ENCODE measurements around the gene ZNF117. TPM values are rescaled to one million over a fixed set of nuclear protein-coding genes. Genes with fewer than 3 reads are reported as not detected.
"Not testable (repeated sequence)": the region's sequence is repeated elsewhere in the genome, so short reads cannot be mapped to it uniquely, and the experiment has no call there.

ZNF117 gene
- total RNA-seq, 1 donor from 2014 or later = 24.4 TPM

- peak; percentile 87 for TF ChIP-seq CTCF (conservative IDR thresholded peaks at IDR 0.05)
- H3K9me3 Mint-ChIP-seq = peaks cover 5% of the 10 kb centered on the region
- peaks cover 5% of the 10 kb centered on the region for H3K4me1 Mint-ChIP-seq (ENCODE audit: unreplicated experiment)
- H3K27me3 Mint-ChIP-seq = peaks cover 31% of the 10 kb centered on the region
- peak overlapping the region; percentile 49 for H3K4me3 Mint-ChIP-seq
- no peaks in the 10 kb centered on the region for H3K36me3 Mint-ChIP-seq
- H3K27ac Mint-ChIP-seq = peak overlapping the region; percentile 32
- DNase-seq (ENCODE audit: extremely low spot score, unreplicated experiment) = no peak
Measured at GRCh38 chr7:64951250-64951848, 39.5 kb downstream of the ZNF117 start.

- peaks cover 38% of the 10 kb centered on the region for H3K27me3 Mint-ChIP-seq
- H3K9me3 Mint-ChIP-seq; H3K27ac Mint-ChIP-seq; H3K36me3 Mint-ChIP-seq; H3K4me1 Mint-ChIP-seq (ENCODE audit: unreplicated experiment); H3K4me3 Mint-ChIP-seq; DNase-seq (ENCODE audit: extremely low spot score, unreplicated experiment): not testable (repeated sequence)
Measured at GRCh38 chr7:64950673-64951072, 40.2 kb downstream of the ZNF117 start.

- H3K27ac Mint-ChIP-seq = peak overlapping the region; percentile 76
- not testable (repeated sequence) for H3K9me3 Mint-ChIP-seq; H3K36me3 Mint-ChIP-seq; DNase-seq (ENCODE audit: extremely low spot score, unreplicated experiment); H3K4me1 Mint-ChIP-seq (ENCODE audit: unreplicated experiment)
- H3K27me3 Mint-ChIP-seq = peaks cover 46% of the 10 kb centered on the region
- H3K4me3 Mint-ChIP-seq = peak overlapping the region; percentile 82
Measured at GRCh38 chr7:64948774-64949173, 42.1 kb downstream of the ZNF117 start.

- Mint-ChIP-seq H3K27ac (no peak overlapping the region), H3K9me3 (peaks cover 3% of the 10 kb centered on the region), H3K36me3 (no peaks in the 10 kb centered on the region), H3K27me3 (peaks cover 46% of the 10 kb centered on the region), H3K4me1 (ENCODE audit: unreplicated experiment) (peaks cover 5% of the 10 kb centered on the region), H3K4me3 (peak overlapping the region; percentile 82)
- no peak for DNase-seq (ENCODE audit: extremely low spot score, unreplicated experiment)
- TF ChIP-seq CTCF (conservative IDR thresholded peaks at IDR 0.05) = no peak
Measured at GRCh38 chr7:64947252-64948000, 43.4 kb downstream of the ZNF117 start.

GRCh38 chr7:64946772-64947171 is 44.1 kb downstream of the ZNF117 start:
- H3K4me3 Mint-ChIP-seq = peak overlapping the region; percentile 59

GRCh38 chr7:64945503-64946175 is 45.2 kb downstream of the ZNF117 start:
- no peak for TF ChIP-seq CTCF (conservative IDR thresholded peaks at IDR 0.05)
- Mint-ChIP-seq H3K4me3 (no peak overlapping the region), H3K4me1 (ENCODE audit: unreplicated experiment) (no peaks in the 10 kb centered on the region), H3K27me3 (peaks cover 41% of the 10 kb centered on the region), H3K36me3 (no peaks in the 10 kb centered on the region), H3K9me3 (peaks cover 3% of the 10 kb centered on the region), H3K27ac (no peak overlapping the region)
- DNase-seq (ENCODE audit: extremely low spot score, unreplicated experiment) = no peak

More at GRCh38 chr7:64946772-64947171, 44.1 kb downstream of the ZNF117 start:
- peak; percentile 26 for TF ChIP-seq CTCF (conservative IDR thresholded peaks at IDR 0.05)
- Mint-ChIP-seq H3K27me3 (peaks cover 46% of the 10 kb centered on the region), H3K9me3 (peaks cover 3% of the 10 kb centered on the region), H3K27ac (peak overlapping the region; percentile 50), H3K4me1 (ENCODE audit: unreplicated experiment) (peaks cover 5% of the 10 kb centered on the region), H3K36me3 (no peaks in the 10 kb centered on the region)
- DNase-seq (ENCODE audit: extremely low spot score, unreplicated experiment) = no peak

- not testable (repeated sequence) for DNase-seq (ENCODE audit: extremely low spot score, unreplicated experiment); H3K4me3 Mint-ChIP-seq; H3K9me3 Mint-ChIP-seq; H3K27ac Mint-ChIP-seq; H3K36me3 Mint-ChIP-seq; H3K4me1 Mint-ChIP-seq (ENCODE audit: unreplicated experiment)
- peaks cover 41% of the 10 kb centered on the region for H3K27me3 Mint-ChIP-seq
Measured at GRCh38 chr7:64944667-64945502, 46.0 kb downstream of the ZNF117 start.

- not testable (repeated sequence) for H3K4me1 Mint-ChIP-seq (ENCODE audit: unreplicated experiment); H3K4me3 Mint-ChIP-seq; H3K27me3 Mint-ChIP-seq; H3K36me3 Mint-ChIP-seq; DNase-seq (ENCODE audit: extremely low spot score, unreplicated experiment); H3K9me3 Mint-ChIP-seq; H3K27ac Mint-ChIP-seq
Measured at GRCh38 chr7:64940021-64940420, 50.8 kb downstream of the ZNF117 start.
